ENCODE results near the gene DOCK3. TPM values are rescaled to one million over a fixed set of nuclear protein-coding genes. Genes with fewer than 3 reads are reported as not detected.
"Not testable (repeated sequence)": the region's sequence is repeated elsewhere in the genome, so short reads cannot be mapped to it uniquely, and the experiment has no call there.

Gene DOCK3
- total RNA-seq, 1 experiment from 2014 or later, result 0.15 TPM

GRCh38 chr3:50759015-50759414 is 84.3 kb downstream of the DOCK3 start:
- no peak overlapping the region for H3K27ac ChIP-seq (ENCODE audit: low read length)
- no TSS peak for BruUV-seq (replicated peaks)
- CTCF ChIA-PET, result no interaction called here

DNA sequence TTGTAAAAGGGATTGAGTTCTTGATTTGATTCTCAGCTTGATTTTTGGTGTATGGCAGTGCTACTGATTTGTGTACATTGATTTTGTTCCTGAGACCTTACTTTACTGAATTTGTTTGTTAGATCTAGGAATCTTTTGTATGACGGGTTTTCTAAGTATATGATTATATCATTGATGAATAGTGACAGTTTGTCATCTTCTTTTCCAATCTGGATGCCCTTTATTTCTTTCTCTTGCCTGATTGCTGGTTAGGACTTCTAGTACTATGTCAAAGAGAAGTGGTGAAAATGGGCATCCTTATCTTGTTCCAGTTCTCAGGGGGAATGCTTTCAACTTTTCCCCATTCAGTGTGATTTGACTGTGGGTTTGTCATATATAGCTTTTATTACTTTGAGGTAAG is 103.0 kb downstream of the DOCK3 start:
- Histone ChIP-seq H3F3A (ENCODE audit: low read length, unreplicated experiment) (no peaks in the 10 kb centered on the region), H3K9me3 (ENCODE audit: low read length) (no peaks in the 10 kb centered on the region), H3K4me1 (ENCODE audit: insufficient read depth, low read length) (no peaks in the 10 kb centered on the region), H3K36me3 (ENCODE audit: low read depth, low read length) (no peaks in the 10 kb centered on the region), H3K79me2 (ENCODE audit: low read length) (no peaks in the 10 kb centered on the region), H3K27ac (ENCODE audit: low read length) (no peak overlapping the region), H3K9me2 (replicated peaks; ENCODE audit: low read length) (no peaks in the 10 kb centered on the region), H3K27me3 (ENCODE audit: low read length) (peaks cover 40% of the 10 kb centered on the region), H3K4me2 (ENCODE audit: low read length) (no peak overlapping the region), H4K20me1 (ENCODE audit: low read length) (no peaks in the 10 kb centered on the region), H2AFZ (ENCODE audit: low read length) (no peak overlapping the region), H3K4me3 (ENCODE audit: low read length) (no peak overlapping the region), H3K9ac (ENCODE audit: low read length) (no peak overlapping the region)
- DNase-seq (no peak), ATAC-seq (no peak)
- CTCF ChIA-PET, result no interaction called here
- TF ChIP-seq EZH2 (IDR thresholded peaks at IDR 0.05; ENCODE audit: low read length, unreplicated experiment) (no peak), EZH2phosphoT487 (IDR thresholded peaks at IDR 0.05; ENCODE audit: borderline replicate concordance, low read length) (no peak), CTCF (conservative IDR thresholded peaks at IDR 0.05; ENCODE audit: low read depth, low read length) (no peak)
- no TSS peak for BruUV-seq (replicated peaks)
- POLR2A ChIA-PET (ENCODE audit: unreplicated experiment), result no interaction called here
- intact Hi-C loops (cut with micrococcal nuclease), result no loop called here

More at GRCh38 chr3:50759015-50759414, 84.3 kb downstream of the DOCK3 start:
- Histone ChIP-seq H3K4me1 (ENCODE audit: insufficient read depth, low read length) (no peaks in the 10 kb centered on the region), H3K9me2 (replicated peaks; ENCODE audit: low read length) (no peaks in the 10 kb centered on the region), H3F3A (ENCODE audit: low read length, unreplicated experiment) (no peaks in the 10 kb centered on the region), H3K9me3 (ENCODE audit: low read length) (no peaks in the 10 kb centered on the region), H3K27me3 (ENCODE audit: low read length) (peaks cover 47% of the 10 kb centered on the region), H3K4me3 (ENCODE audit: low read length) (no peak overlapping the region), H3K36me3 (ENCODE audit: low read depth, low read length) (no peaks in the 10 kb centered on the region), H3K79me2 (ENCODE audit: low read length) (no peaks in the 10 kb centered on the region), H4K20me1 (ENCODE audit: low read length) (no peaks in the 10 kb centered on the region), H3K9ac (ENCODE audit: low read length) (no peak overlapping the region), H3K4me2 (ENCODE audit: low read length) (no peak overlapping the region), H2AFZ (ENCODE audit: low read length) (no peak overlapping the region)
- ATAC-seq, result no peak
- intact Hi-C loops (cut with micrococcal nuclease), result no loop called here
- POLR2A ChIA-PET (ENCODE audit: unreplicated experiment), result no interaction called here
- DNase-seq, result no peak
- no peak for TF ChIP-seq EZH2 (IDR thresholded peaks at IDR 0.05; ENCODE audit: low read length, unreplicated experiment)

DNA sequence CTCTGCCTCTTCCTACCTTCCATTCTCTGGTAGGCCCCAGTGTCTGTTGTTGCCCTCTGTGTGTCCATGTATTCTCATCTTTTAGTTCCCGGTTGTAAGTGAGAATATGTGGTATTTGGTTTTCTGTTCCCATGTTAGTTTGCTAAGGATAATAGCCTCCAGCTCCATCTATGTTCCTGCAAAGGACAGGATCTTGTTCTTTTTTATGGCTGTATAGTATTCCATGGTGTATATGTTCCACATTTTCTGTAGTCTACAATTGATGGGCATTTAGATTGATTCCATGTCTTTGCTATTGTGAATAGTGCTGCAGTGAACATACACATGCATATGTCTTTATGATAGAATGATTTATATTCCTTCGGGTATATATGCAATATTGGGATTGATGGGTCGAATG is 107.0 kb downstream of the DOCK3 start:
- not testable (repeated sequence) for BruUV-seq (replicated peaks)

GRCh38 chr3:50786631-50787030 is 111.9 kb downstream of the DOCK3 start:
- Histone ChIP-seq H3K9me2 (replicated peaks; ENCODE audit: low read length) (no peaks in the 10 kb centered on the region), H3K4me2 (ENCODE audit: low read length) (no peak overlapping the region), H3K4me1 (ENCODE audit: insufficient read depth, low read length) (no peaks in the 10 kb centered on the region), H3K36me3 (ENCODE audit: low read depth, low read length) (no peaks in the 10 kb centered on the region), H4K20me1 (ENCODE audit: low read length) (no peaks in the 10 kb centered on the region), H3K9ac (ENCODE audit: low read length) (no peak overlapping the region), H3K4me3 (ENCODE audit: low read length) (no peak overlapping the region), H3K27ac (ENCODE audit: low read length) (no peak overlapping the region), H3K27me3 (ENCODE audit: low read length) (peaks cover 11% of the 10 kb centered on the region; the same call in 1 of the 2 replicates), H3K9me3 (ENCODE audit: low read length) (no peaks in the 10 kb centered on the region), H3K79me2 (ENCODE audit: low read length) (no peaks in the 10 kb centered on the region), H3F3A (ENCODE audit: low read length, unreplicated experiment) (no peaks in the 10 kb centered on the region), H2AFZ (ENCODE audit: low read length) (no peak overlapping the region)
- no peak for DNase-seq
- intact Hi-C loops (cut with micrococcal nuclease), result no loop called here
- BruUV-seq (replicated peaks), result no TSS peak
- no peak for ATAC-seq
- CTCF ChIA-PET, result no interaction called here
- no peak for TF ChIP-seq EZH2 (IDR thresholded peaks at IDR 0.05; ENCODE audit: low read length, unreplicated experiment)
- POLR2A ChIA-PET (ENCODE audit: unreplicated experiment), result interaction anchor here (0.5 kb wide), 1 partner anchor 598 kb away, joined by 11 read pairs; the partner anchor contains the start of gene MANF

More for the DNA sequence above, 107.0 kb downstream of the DOCK3 start:
- H3K9ac ChIP-seq (ENCODE audit: low read length); H3K36me3 ChIP-seq (ENCODE audit: low read depth, low read length); H3K4me3 ChIP-seq (ENCODE audit: low read length); H2AFZ ChIP-seq (ENCODE audit: low read length); POLR2A ChIA-PET (ENCODE audit: unreplicated experiment); H3K27ac ChIP-seq (ENCODE audit: low read length); H3K9me2 ChIP-seq (replicated peaks; ENCODE audit: low read length); H3K4me1 ChIP-seq (ENCODE audit: insufficient read depth, low read length); H4K20me1 ChIP-seq (ENCODE audit: low read length); H3K4me2 ChIP-seq (ENCODE audit: low read length); ATAC-seq; CTCF ChIA-PET; H3K9me3 ChIP-seq (ENCODE audit: low read length); DNase-seq; H3F3A ChIP-seq (ENCODE audit: low read length, unreplicated experiment); intact Hi-C loops (cut with micrococcal nuclease); H3K79me2 ChIP-seq (ENCODE audit: low read length): not testable (repeated sequence)
- peaks cover 20% of the 10 kb centered on the region; the same call in 1 of the 2 replicates for H3K27me3 ChIP-seq (ENCODE audit: low read length)

DNA sequence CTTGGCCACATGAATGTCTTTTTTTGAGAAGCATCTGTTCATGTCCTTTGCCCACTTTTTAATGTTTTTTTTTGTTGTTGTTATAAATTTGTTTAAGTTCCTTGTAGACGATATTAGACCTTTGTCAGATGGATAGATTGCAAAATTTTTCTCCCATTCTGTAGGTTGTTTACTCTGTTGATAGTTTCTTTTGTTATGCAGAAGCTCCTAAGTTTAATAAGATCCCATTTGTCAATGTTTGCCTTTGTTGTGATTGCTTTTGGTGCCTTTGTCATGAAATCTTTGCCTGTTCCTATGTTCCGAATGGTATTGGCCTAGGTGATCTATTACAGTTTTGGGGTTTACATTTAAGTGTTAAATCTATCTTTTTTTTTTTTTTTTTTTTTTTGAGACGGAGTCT is 116.2 kb downstream of the DOCK3 start:
- DNase-seq; BruUV-seq (replicated peaks); H3K9me3 ChIP-seq (ENCODE audit: low read length); H3K36me3 ChIP-seq (ENCODE audit: low read depth, low read length); H4K20me1 ChIP-seq (ENCODE audit: low read length); H3K4me3 ChIP-seq (ENCODE audit: low read length); intact Hi-C loops (cut with micrococcal nuclease); CTCF ChIA-PET; H3K27ac ChIP-seq (ENCODE audit: low read length); H3K4me1 ChIP-seq (ENCODE audit: insufficient read depth, low read length); H3K79me2 ChIP-seq (ENCODE audit: low read length); ATAC-seq; H3K9ac ChIP-seq (ENCODE audit: low read length); POLR2A ChIA-PET (ENCODE audit: unreplicated experiment); H2AFZ ChIP-seq (ENCODE audit: low read length); H3K4me2 ChIP-seq (ENCODE audit: low read length); H3K9me2 ChIP-seq (replicated peaks; ENCODE audit: low read length); H3F3A ChIP-seq (ENCODE audit: low read length, unreplicated experiment): not testable (repeated sequence)
- peaks cover 45% of the 10 kb centered on the region for H3K27me3 ChIP-seq (ENCODE audit: low read length)

Measured in PC-3 (cell line).